Smooth muscle cell (in vitro differentiated cells): ENCODE results near the gene SLIT1. TPM values are rescaled to one million over a fixed set of nuclear protein-coding genes. Genes with fewer than 3 reads are reported as not detected.

ENCODE experiments used
- DNase-seq: peaks from one replicate; lab custom pipeline; 2025; ENCODE audit not compliant: unreplicated experiment; lab: John Stamatoyannopoulos, UW
- H2AFZ ChIP-seq: fragments of 200-600 bp; sonication (generic); 2 replicates; pipeline ENCODE4 v1.6.0; 2016; ENCODE audit warnings: antibody characterized with exemption, low read depth, mild to moderate bottlenecking
- H3F3A ChIP-seq: fragments of 200-600 bp; sonication (generic); 2 replicates; pipeline ENCODE4 v1.6.0; 2017; ENCODE audit warnings: antibody characterized with exemption, low read depth
- H3K27ac ChIP-seq: fragments of 200-600 bp; sonication (generic); 2 replicates; pipeline ENCODE4 v1.5.1; 2016; ENCODE audit warnings: low read depth, mild to moderate bottlenecking
- H3K27me3 ChIP-seq: fragments of 200-600 bp; sonication (generic); 2 replicates; pipeline ENCODE4 v1.6.1; 2016; ENCODE audit warnings: low read depth, mild to moderate bottlenecking
- H3K36me3 ChIP-seq: fragments of 200-600 bp; sonication (generic); 2 replicates; pipeline ENCODE4 v1.5.1; 2016; ENCODE audit warnings: low read depth
- H3K4me1 ChIP-seq: fragments of 200-600 bp; sonication (generic); 2 replicates; pipeline ENCODE4 v1.5.1; 2016; ENCODE audit warnings: low read depth
- H3K4me2 ChIP-seq: fragments of 200-600 bp; sonication (generic); 2 replicates; pipeline ENCODE4 v1.6.0; 2016; ENCODE audit warnings: mild to moderate bottlenecking
- H3K4me3 ChIP-seq: fragments of 200-600 bp; sonication (generic); 2 replicates; pipeline ENCODE4 v1.5.1; 2016; ENCODE audit warnings: mild to moderate bottlenecking
- H3K79me2 ChIP-seq: fragments of 200-600 bp; sonication (generic); 2 replicates; pipeline ENCODE4 v1.6.0; 2016; ENCODE audit warnings: low read depth, mild to moderate bottlenecking
- H3K9ac ChIP-seq: fragments of 200-600 bp; sonication (generic); 2 replicates; pipeline ENCODE4 v1.6.0; 2016; ENCODE audit warnings: low read depth
- H3K9me3 ChIP-seq: fragments of 200-600 bp; sonication (generic); replicated peaks from 2 replicates; pipeline ENCODE4 v1.5.1; 2016; ENCODE audit warnings: low read depth
- H4K20me1 ChIP-seq: fragments of 200-600 bp; sonication (generic); 2 replicates; pipeline ENCODE4 v1.6.0; 2016; ENCODE audit warnings: low read depth
- CTCF ChIP-seq: fragments of 200-600 bp; sonication (generic); IDR thresholded peaks from 2 replicates; pipeline ENCODE4 v1.5.1; 2017; ENCODE audit warnings: borderline replicate concordance, mild to moderate bottlenecking, antibody characterized with exemption; ENCODE audit not compliant: insufficient read depth, poor library complexity, severe bottlenecking
- WGBS: methylation state at CpG from one replicate; pipeline ENCODE4 v1.1.7; 2016; ENCODE audit warnings: low lambda C conversion rate; 5-methylcytosine and 5-hydroxymethylcytosine counted together
- polyA plus RNA-seq: library from polyadenylated mRNA; unstranded; fragments of >200 nt; fragmentation: Nextera tagmentation; extraction: Ambion mirVana; gene quantifications from 2 replicates; pipeline ENCODE4 v1.2.1, GENCODE V29; 2016
- total RNA-seq: library from RNA; depleted of rRNA; stranded (reverse); fragments of >200 nt; gene quantifications from 2 replicates; pipeline ENCODE4 v1.2.3, GENCODE V29; 2014

The SLIT1 gene
- total and polyA plus RNA-seq, 2 experiments from 2014 or later, result 0.15 TPM; not detected in 1

GRCh38 chr10:97074256-97075145, 111.3 kb downstream of the SLIT1 start:
- WGBS, result 85% methylated on average over 15 of the region's 15 CpGs
- TF ChIP-seq CTCF, result no peak
- Histone ChIP-seq H3K27me3 (peaks cover 30% of the 10 kb centered on the region), H3K4me1 (no peaks in the 10 kb centered on the region), H3K4me2 (no peak overlapping the region), H3K27ac (no peak overlapping the region), H3K79me2 (no peaks in the 10 kb centered on the region), H2AFZ (no peak overlapping the region), H3K9me3 (no peaks in the 10 kb centered on the region), H3F3A (no peaks in the 10 kb centered on the region), H3K4me3 (no peak overlapping the region), H4K20me1 (no peaks in the 10 kb centered on the region), H3K9ac (no peak overlapping the region), H3K36me3 (no peaks in the 10 kb centered on the region)
- no peak for DNase-seq

- WGBS, result 55% methylated on average over 21 of the region's 21 CpGs
Measured at GRCh38 chr10:97072851-97073665, 112.7 kb downstream of the SLIT1 start.

GRCh38 chr10:97071496-97071895, 114.3 kb downstream of the SLIT1 start:
- no peaks in the 10 kb centered on the region for H3K79me2 ChIP-seq
- no peaks in the 10 kb centered on the region for H4K20me1 ChIP-seq
- H3K9me3 ChIP-seq, result no peaks in the 10 kb centered on the region
- no peaks in the 10 kb centered on the region for H3F3A ChIP-seq
- no peak overlapping the region for H3K4me2 ChIP-seq
- no peak overlapping the region for H3K9ac ChIP-seq
- H3K27me3 ChIP-seq, result peaks cover 18% of the 10 kb centered on the region
- WGBS, result 91% methylated on average over 7 of the region's 7 CpGs
- H3K4me3 ChIP-seq, result no peak overlapping the region
- no peaks in the 10 kb centered on the region for H3K36me3 ChIP-seq
- no peaks in the 10 kb centered on the region for H3K4me1 ChIP-seq
- no peak for TF ChIP-seq CTCF
- H3K27ac ChIP-seq, result no peak overlapping the region
- H2AFZ ChIP-seq, result no peak overlapping the region
- DNase-seq, result no peak

More at GRCh38 chr10:97072851-97073665, 112.7 kb downstream of the SLIT1 start:
- Histone ChIP-seq H3K27ac (no peak overlapping the region), H3K4me1 (no peaks in the 10 kb centered on the region), H3K27me3 (peaks cover 30% of the 10 kb centered on the region), H2AFZ (no peak overlapping the region), H3K9me3 (no peaks in the 10 kb centered on the region), H3F3A (no peaks in the 10 kb centered on the region), H4K20me1 (no peaks in the 10 kb centered on the region), H3K4me2 (no peak overlapping the region), H3K4me3 (no peak overlapping the region), H3K79me2 (no peaks in the 10 kb centered on the region), H3K9ac (no peak overlapping the region), H3K36me3 (no peaks in the 10 kb centered on the region)
- DNase-seq, result peak; percentile 58
- TF ChIP-seq CTCF, result peak; percentile 85
